Endodermal cell (in vitro differentiated cells): ENCODE data around the gene SLC4A1AP. TPM values are rescaled to one million over a fixed set of nuclear protein-coding genes. Genes with fewer than 3 reads are reported as not detected.
"Not testable (repeated sequence)": the region's sequence is repeated elsewhere in the genome, so short reads cannot be mapped to it uniquely, and the experiment has no call there.

Experiments
- DNase-seq: peaks from one replicate; pipeline ENCODE4 v3.0.0-alpha.2; 2017
- H3K27ac ChIP-seq: 2 replicates; pipeline ENCODE4 v1.5.1; 2013; ENCODE audit warnings: mild to moderate bottlenecking, low read depth, low read length, moderate library complexity
- H3K27me3 ChIP-seq: 2 replicates; pipeline ENCODE4 v1.6.1; 2013; ENCODE audit warnings: mild to moderate bottlenecking, low read length, moderate library complexity; ENCODE audit not compliant: insufficient read depth, control insufficient read depth, poor library complexity, severe bottlenecking
- H3K36me3 ChIP-seq: 2 replicates; pipeline ENCODE4 v1.7.0; 2013; ENCODE audit warnings: mild to moderate bottlenecking, low read length, moderate library complexity; ENCODE audit not compliant: control insufficient read depth, insufficient read depth
- H3K4me1 ChIP-seq: one replicate; pipeline ENCODE4 v1.7.0; 2013; ENCODE audit warnings: low read length; ENCODE audit not compliant: control insufficient read depth, insufficient read depth
- H3K4me3 ChIP-seq: 2 replicates; pipeline ENCODE4 v1.5.1; 2013; ENCODE audit warnings: mild to moderate bottlenecking, low read length, moderate library complexity
- H3K9ac ChIP-seq: 2 replicates; pipeline ENCODE4 v1.6.1; 2013; ENCODE audit warnings: mild to moderate bottlenecking, low read length, moderate library complexity; ENCODE audit not compliant: poor library complexity, severe bottlenecking; ENCODE audit errors: extremely low read depth
- H3K9me3 ChIP-seq: 2 replicates; pipeline ENCODE4 v1.6.1; 2013; ENCODE audit warnings: mild to moderate bottlenecking, low read length, moderate library complexity; ENCODE audit not compliant: control insufficient read depth
- H3K27ac Mint-ChIP-seq: 2 replicates; pipeline ENCODE4 v1.8.0; 2020; ENCODE audit warnings: mixed read lengths
- H3K27me3 Mint-ChIP-seq: 2 replicates; pipeline ENCODE4 v1.8.0; 2021; ENCODE audit warnings: mild to moderate bottlenecking, mixed read lengths; ENCODE audit not compliant: insufficient read depth
- H3K36me3 Mint-ChIP-seq: 2 replicates; pipeline ENCODE4 v1.8.0; 2020; ENCODE audit warnings: low read depth, mixed read lengths
- H3K4me1 Mint-ChIP-seq: 2 replicates; pipeline ENCODE4 v1.8.0; 2020; ENCODE audit warnings: mixed read lengths
- H3K4me3 Mint-ChIP-seq: 2 replicates; pipeline ENCODE4 v1.8.0; 2020; ENCODE audit warnings: mild to moderate bottlenecking, moderate library complexity, mixed read lengths
- H3K9me3 Mint-ChIP-seq: 2 replicates; pipeline ENCODE4 v1.8.0; 2020; ENCODE audit warnings: mild to moderate bottlenecking, mixed read lengths
- CTCF ChIP-seq: fragments of 200-600 bp; sonication (generic); conservative IDR thresholded peaks from 2 replicates; pipeline ENCODE4 v1.5.0; 2021; ENCODE audit warnings: antibody characterized with exemption, mild to moderate bottlenecking
- WGBS, 2 experiments: methylation state at CpG; one replicate each; pipeline versions ENCODE4 v1.1.5 to v1.1.7; 2013; ENCODE audit warnings: missing lambda C conversion rate in 2 of 2, mixed read lengths in 1 of 2; ENCODE audit not compliant: insufficient coverage in 1 of 2, insufficient read length in 1 of 2; 5-methylcytosine and 5-hydroxymethylcytosine counted together
- total RNA-seq, 2 donors: library from RNA; stranded (reverse); fragmentation: NEBNext Ultra II Directional in 1 of 2; extraction: Animal tissue kit (Norgen Biotek cat#: 25700) in 1 of 2; gene quantifications; 2 replicates in 1 of 2; 3 replicates in 1 of 2; pipeline ENCODE4 v1.2.1, GENCODE V29; 2021

The SLC4A1AP gene
- total RNA-seq, 2 donors from 2014 or later = 24.7 to 24.9 TPM

DNA sequence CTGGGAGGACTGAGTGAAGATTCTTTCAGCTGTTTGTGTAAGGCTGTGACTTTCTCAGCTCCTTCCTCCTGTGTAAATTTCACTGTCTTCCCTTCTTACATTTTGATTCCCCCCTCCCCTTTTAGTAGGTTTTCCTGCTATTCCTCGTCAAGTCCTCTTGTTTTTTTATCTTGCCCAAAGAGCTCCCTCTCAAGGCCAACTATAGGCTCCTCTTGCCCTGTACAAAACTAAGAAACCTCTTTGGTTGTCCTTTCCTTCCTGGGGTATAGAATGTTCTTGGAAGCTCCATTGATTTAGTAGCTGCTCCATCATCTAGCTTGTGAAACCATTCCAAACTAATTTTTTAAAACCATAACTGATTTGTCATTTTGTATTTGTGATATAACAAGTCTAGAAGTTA, 42.2 kb upstream of the SLC4A1AP start:
- H3K36me3 Mint-ChIP-seq = peaks cover 55% of the 10 kb centered on the region
- no peaks in the 10 kb centered on the region for H3K27me3 ChIP-seq
- H3K27me3 Mint-ChIP-seq = no peaks in the 10 kb centered on the region
- peak; percentile 63 for TF ChIP-seq CTCF
- H3K27ac Mint-ChIP-seq = no peak overlapping the region
- no peak overlapping the region for H3K27ac ChIP-seq
- no peaks in the 10 kb centered on the region for H3K4me1 ChIP-seq
- no peak overlapping the region for H3K4me3 Mint-ChIP-seq
- DNase-seq = no peak
- H3K9me3 ChIP-seq = no peaks in the 10 kb centered on the region
- no peaks in the 10 kb centered on the region for H3K4me1 Mint-ChIP-seq
- 79% methylated on average over 1 of the region's 1 CpG; no CpG with 5 or more reads in 1 of the 2 experiments for WGBS, 2 experiments
- no peak overlapping the region for H3K4me3 ChIP-seq
- H3K9me3 Mint-ChIP-seq = no peaks in the 10 kb centered on the region
- H3K36me3 ChIP-seq = peaks cover 74% of the 10 kb centered on the region
- no peak overlapping the region for H3K9ac ChIP-seq

DNA sequence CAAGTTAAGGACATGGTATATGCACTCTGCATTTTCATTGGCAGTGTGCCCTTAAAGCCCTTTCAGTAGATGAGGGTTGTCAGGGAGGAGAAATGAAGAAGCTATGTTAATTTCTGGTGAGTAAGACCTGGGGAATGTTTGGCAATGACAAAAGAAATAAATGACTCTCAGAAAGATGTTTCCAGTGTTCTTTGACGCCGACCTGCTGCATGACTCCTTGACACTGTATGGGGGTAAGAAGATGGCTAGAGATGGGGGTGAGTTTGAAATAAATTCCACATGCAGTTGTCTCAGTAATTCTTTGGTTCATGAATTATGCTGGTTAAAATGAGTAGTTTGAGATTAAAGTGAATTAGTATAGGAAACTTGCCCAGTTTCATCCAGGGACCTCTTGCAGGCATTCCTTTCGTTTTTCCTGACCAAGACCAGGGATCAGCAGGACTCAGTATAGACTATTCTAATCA, 40.7 kb upstream of the SLC4A1AP start:
- Mint-ChIP-seq H3K27me3 (no peaks in the 10 kb centered on the region), H3K9me3 (no peaks in the 10 kb centered on the region), H3K27ac (peak overlapping the region; percentile 62), H3K4me1 (peaks cover 1% of the 10 kb centered on the region), H3K4me3 (no peak overlapping the region), H3K36me3 (peaks cover 41% of the 10 kb centered on the region)
- Histone ChIP-seq H3K9me3 (no peaks in the 10 kb centered on the region), H3K27ac (no peak overlapping the region), H3K4me3 (no peak overlapping the region), H3K27me3 (no peaks in the 10 kb centered on the region), H3K9ac (no peak overlapping the region), H3K4me1 (no peaks in the 10 kb centered on the region), H3K36me3 (peaks cover 59% of the 10 kb centered on the region)
- no peak for DNase-seq
- WGBS, 2 experiments = 50 to 76% methylated on average over 2 to 3 of the region's 3 CpGs
- no peak for TF ChIP-seq CTCF

GRCh38 chr2:27624943-27625342, 38.7 kb upstream of the SLC4A1AP start:
- no peak for DNase-seq
- Mint-ChIP-seq H3K9me3 (no peaks in the 10 kb centered on the region), H3K4me1 (peaks cover 11% of the 10 kb centered on the region), H3K4me3 (no peak overlapping the region), H3K27me3 (no peaks in the 10 kb centered on the region), H3K27ac (no peak overlapping the region), H3K36me3 (peaks cover 28% of the 10 kb centered on the region)
- Histone ChIP-seq H3K4me3 (no peak overlapping the region), H3K36me3 (peaks cover 48% of the 10 kb centered on the region), H3K9ac (no peak overlapping the region), H3K9me3 (no peaks in the 10 kb centered on the region), H3K4me1 (no peaks in the 10 kb centered on the region), H3K27ac (no peak overlapping the region), H3K27me3 (no peaks in the 10 kb centered on the region)
- TF ChIP-seq CTCF = no peak

DNA sequence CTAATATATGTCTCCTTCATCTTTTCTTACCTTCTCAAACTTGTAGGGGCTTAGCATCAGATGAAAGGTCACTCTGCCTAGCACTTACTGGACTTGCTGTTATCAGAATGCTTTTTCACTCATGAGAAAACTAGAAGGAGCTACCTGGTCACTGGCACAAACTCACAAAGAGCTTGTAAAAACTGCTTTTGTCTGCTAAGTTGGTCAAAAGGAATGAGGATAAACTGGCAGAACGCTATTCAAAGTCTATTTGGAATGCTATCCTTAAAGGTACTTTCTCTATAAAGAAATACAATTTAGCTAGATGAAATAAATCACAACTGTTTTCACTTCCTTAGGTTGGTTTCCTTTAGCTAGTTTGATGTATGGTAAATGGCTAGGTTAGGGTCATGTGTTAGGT, 37.4 kb upstream of the SLC4A1AP start:
- not testable (repeated sequence) for H3K9me3 ChIP-seq, H3K9ac ChIP-seq, H3K4me1 ChIP-seq, H3K4me3 Mint-ChIP-seq, H3K4me3 ChIP-seq, H3K27me3 ChIP-seq, H3K27me3 Mint-ChIP-seq, DNase-seq, H3K9me3 Mint-ChIP-seq, H3K27ac Mint-ChIP-seq, H3K27ac ChIP-seq
- H3K36me3 ChIP-seq = peaks cover 45% of the 10 kb centered on the region
- Mint-ChIP-seq H3K4me1 (peaks cover 11% of the 10 kb centered on the region), H3K36me3 (peaks cover 28% of the 10 kb centered on the region)
- WGBS, 2 experiments = 89% methylated on average over 1 of the region's 1 CpG; no CpG with 5 or more reads in 1 of the 2 experiments

GRCh38 chr2:27626921-27627320, 36.8 kb upstream of the SLC4A1AP start:
- not testable (repeated sequence) for H3K27me3 Mint-ChIP-seq, H3K27me3 ChIP-seq, H3K9ac ChIP-seq, DNase-seq, H3K9me3 Mint-ChIP-seq, H3K4me3 Mint-ChIP-seq, H3K4me3 ChIP-seq, H3K9me3 ChIP-seq, H3K27ac ChIP-seq, H3K4me1 ChIP-seq
- Mint-ChIP-seq H3K27ac (peak overlapping the region; percentile 0), H3K36me3 (peaks cover 31% of the 10 kb centered on the region), H3K4me1 (peaks cover 11% of the 10 kb centered on the region)
- 83 to 84% methylated on average over 3 of the region's 3 CpGs for WGBS, 2 experiments
- H3K36me3 ChIP-seq = peaks cover 45% of the 10 kb centered on the region
